ENCODE data around the gene FAM111B. TPM values are rescaled to one million over a fixed set of nuclear protein-coding genes. Genes with fewer than 3 reads are reported as not detected.

The FAM111B gene
- total RNA-seq, 1 donor from 2014 or later, result 13.1 TPM

GRCh38 chr11:59137190-59137589 is 30.2 kb downstream of the FAM111B start:
- no peak overlapping the region for H3K4me3 ChIP-seq

GRCh38 chr11:59138643-59139042 is 31.6 kb downstream of the FAM111B start:
- Histone ChIP-seq H3K79me2 (ENCODE audit: low read depth) (no peaks in the 10 kb centered on the region), H2AFZ (replicated peaks) (no peak overlapping the region), H3K9ac (no peak overlapping the region), H3K36me3 (no peaks in the 10 kb centered on the region), H3K4me2 (no peak overlapping the region), H3K4me1 (peaks cover 5% of the 10 kb centered on the region), H4K20me1 (ENCODE audit: low read depth) (no peaks in the 10 kb centered on the region), H3K4me3 (no peak overlapping the region), H3K27me3 (peaks cover 3% of the 10 kb centered on the region), H3K27ac (no peak overlapping the region), H3K9me3 (ENCODE audit: low read depth) (no peaks in the 10 kb centered on the region), H3F3A (ENCODE audit: low read depth) (peaks cover 18% of the 10 kb centered on the region)
- Mint-ChIP-seq H3K36me3 (peaks cover 5% of the 10 kb centered on the region), H3K27me3 (ENCODE audit: insufficient read depth, low read depth) (peaks cover 5% of the 10 kb centered on the region), H3K4me1 (peaks cover 30% of the 10 kb centered on the region), H3K9me3 (peaks cover 2% of the 10 kb centered on the region), H3K27ac (no peak overlapping the region), H3K4me3 (no peak overlapping the region)
- TF ChIP-seq EZH2phosphoT487 (IDR thresholded peaks at IDR 0.05), result no peak
- no peak for TF ChIP-seq EZH2 (IDR thresholded peaks at IDR 0.05)
- TF ChIP-seq CTCF (IDR thresholded peaks at IDR 0.05), result no peak
- DNase-seq (ENCODE audit: low spot score), result no peak

More at GRCh38 chr11:59137190-59137589, 30.2 kb downstream of the FAM111B start:
- Histone ChIP-seq H3K36me3 (no peaks in the 10 kb centered on the region), H2AFZ (replicated peaks) (no peak overlapping the region), H3F3A (ENCODE audit: low read depth) (peaks cover 4% of the 10 kb centered on the region), H3K27ac (no peak overlapping the region), H3K79me2 (ENCODE audit: low read depth) (no peaks in the 10 kb centered on the region), H4K20me1 (ENCODE audit: low read depth) (no peaks in the 10 kb centered on the region), H3K9me3 (ENCODE audit: low read depth) (peaks cover 10% of the 10 kb centered on the region), H3K4me2 (no peak overlapping the region), H3K9ac (no peak overlapping the region), H3K27me3 (no peaks in the 10 kb centered on the region), H3K4me1 (peaks cover 3% of the 10 kb centered on the region)
- TF ChIP-seq EZH2phosphoT487 (IDR thresholded peaks at IDR 0.05) (no peak), EZH2 (IDR thresholded peaks at IDR 0.05) (no peak), CTCF (IDR thresholded peaks at IDR 0.05) (no peak)
- peaks cover 12% of the 10 kb centered on the region for H3K9me3 Mint-ChIP-seq
- H3K4me3 Mint-ChIP-seq, result no peak overlapping the region
- DNase-seq (ENCODE audit: low spot score), result no peak
- H3K36me3 Mint-ChIP-seq, result peaks cover 15% of the 10 kb centered on the region
- peaks cover 3% of the 10 kb centered on the region for H3K27me3 Mint-ChIP-seq (ENCODE audit: insufficient read depth, low read depth)
- H3K4me1 Mint-ChIP-seq, result peaks cover 19% of the 10 kb centered on the region
- H3K27ac Mint-ChIP-seq, result no peak overlapping the region

- Histone ChIP-seq H3K27ac (no peak overlapping the region), H3K79me2 (ENCODE audit: low read depth) (no peaks in the 10 kb centered on the region), H3K36me3 (no peaks in the 10 kb centered on the region), H3K4me2 (no peak overlapping the region), H3K4me1 (peaks cover 15% of the 10 kb centered on the region), H3K4me3 (no peak overlapping the region), H3K27me3 (peaks cover 24% of the 10 kb centered on the region), H3K9me3 (ENCODE audit: low read depth) (no peaks in the 10 kb centered on the region), H3K9ac (no peak overlapping the region), H3F3A (ENCODE audit: low read depth) (peaks cover 27% of the 10 kb centered on the region), H4K20me1 (ENCODE audit: low read depth) (no peaks in the 10 kb centered on the region), H2AFZ (replicated peaks) (no peak overlapping the region)
- no peak overlapping the region for H3K27ac Mint-ChIP-seq
- H3K27me3 Mint-ChIP-seq (ENCODE audit: insufficient read depth, low read depth), result peaks cover 5% of the 10 kb centered on the region
- H3K36me3 Mint-ChIP-seq, result peaks cover 5% of the 10 kb centered on the region
- no peak for DNase-seq (ENCODE audit: low spot score)
- no peak overlapping the region for H3K4me3 Mint-ChIP-seq
- H3K9me3 Mint-ChIP-seq, result no peaks in the 10 kb centered on the region
- no peak for TF ChIP-seq CTCF (IDR thresholded peaks at IDR 0.05)
- no peak for TF ChIP-seq EZH2 (IDR thresholded peaks at IDR 0.05)
- TF ChIP-seq EZH2phosphoT487 (IDR thresholded peaks at IDR 0.05), result no peak
- peaks cover 42% of the 10 kb centered on the region for H3K4me1 Mint-ChIP-seq
Measured at GRCh38 chr11:59141191-59141590, 34.2 kb downstream of the FAM111B start.
